Measurements from ENCODE around the gene TM9SF3. TPM values are rescaled to one million over a fixed set of nuclear protein-coding genes. Genes with fewer than 3 reads are reported as not detected.

Gene TM9SF3
- total and polyA plus RNA-seq, 2 of the 4 experiments (the other 2 are of a cell fraction): 33.7 to 61.8 TPM

GRCh38 chr10:96626795-96627194, 40.0 kb upstream of the TM9SF3 start:
- no peak for ATAC-seq (ENCODE audit: low read depth)
- no peak overlapping the region for H4K8ac ChIP-seq (ENCODE audit: low read depth in 2 of 2, low read length in 2 of 2)
- no peak overlapping the region for H2BK120ac ChIP-seq (ENCODE audit: low read depth, low read length)
- 61% methylated on average over 3 of the region's 5 CpGs; no CpG with 5 or more reads in 1 of the 2 experiments for WGBS, 2 experiments (ENCODE audit: extremely low coverage in 2 of 2, insufficient read length in 1 of 2)
- no peak overlapping the region for H3K4me2 ChIP-seq (ENCODE audit: low read depth, low read length)
- DNase-seq: no peak
- TF ChIP-seq USF2 (IDR thresholded peaks at IDR 0.05; ENCODE audit: low read depth, low read length) (no peak), SMC3 (IDR thresholded peaks at IDR 0.05; ENCODE audit: low read depth, low read length) (no peak), ELK1 (IDR thresholded peaks at IDR 0.05; ENCODE audit: borderline replicate concordance, low read depth, low read length) (no peak), RCOR1 (IDR thresholded peaks at IDR 0.05; ENCODE audit: insufficient replicate concordance, low read length) (no peak), MAZ (IDR thresholded peaks at IDR 0.05; ENCODE audit: borderline replicate concordance, low read depth, low read length) (no peak), RFX5 (IDR thresholded peaks at IDR 0.05; ENCODE audit: low read depth, low read length) (no peak), CEBPB (IDR thresholded peaks at IDR 0.05; ENCODE audit: low read depth, low read length) (no peak), BHLHE40 (IDR thresholded peaks at IDR 0.05; ENCODE audit: low read depth, low read length) (no peak), MXI1 (IDR thresholded peaks at IDR 0.05; ENCODE audit: borderline replicate concordance, low read depth, low read length) (no peak), FOS (IDR thresholded peaks at IDR 0.05; ENCODE audit: low read depth, low read length) (no peak)
- TF ChIP-seq, protein P1, sequence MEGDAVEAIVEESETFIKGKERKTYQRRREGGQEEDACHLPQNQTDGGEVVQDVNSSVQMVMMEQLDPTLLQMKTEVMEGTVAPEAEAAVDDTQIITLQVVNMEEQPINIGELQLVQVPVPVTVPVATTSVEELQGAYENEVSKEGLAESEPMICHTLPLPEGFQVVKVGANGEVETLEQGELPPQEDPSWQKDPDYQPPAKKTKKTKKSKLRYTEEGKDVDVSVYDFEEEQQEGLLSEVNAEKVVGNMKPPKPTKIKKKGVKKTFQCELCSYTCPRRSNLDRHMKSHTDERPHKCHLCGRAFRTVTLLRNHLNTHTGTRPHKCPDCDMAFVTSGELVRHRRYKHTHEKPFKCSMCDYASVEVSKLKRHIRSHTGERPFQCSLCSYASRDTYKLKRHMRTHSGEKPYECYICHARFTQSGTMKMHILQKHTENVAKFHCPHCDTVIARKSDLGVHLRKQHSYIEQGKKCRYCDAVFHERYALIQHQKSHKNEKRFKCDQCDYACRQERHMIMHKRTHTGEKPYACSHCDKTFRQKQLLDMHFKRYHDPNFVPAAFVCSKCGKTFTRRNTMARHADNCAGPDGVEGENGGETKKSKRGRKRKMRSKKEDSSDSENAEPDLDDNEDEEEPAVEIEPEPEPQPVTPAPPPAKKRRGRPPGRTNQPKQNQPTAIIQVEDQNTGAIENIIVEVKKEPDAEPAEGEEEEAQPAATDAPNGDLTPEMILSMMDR (conservative IDR thresholded peaks at IDR 0.05; ENCODE audit: low read depth, low read length): no peak
- H3K79me1 ChIP-seq (ENCODE audit: low read depth in 1 of 2, low read length in 2 of 2): no peaks in the 10 kb centered on the region
- H4K5ac ChIP-seq (ENCODE audit: low read depth, low read length): no peak overlapping the region
- BruUV-seq (replicated peaks): no TSS peak
- no peak overlapping the region for H4K91ac ChIP-seq (ENCODE audit: insufficient read depth, low read depth, low read length)
- no peak overlapping the region for H3K9ac ChIP-seq (ENCODE audit: low read depth, low read length)
- no peak overlapping the region for H2BK20ac ChIP-seq (ENCODE audit: low read depth, low read length)
- no peak overlapping the region for H3K4ac ChIP-seq (ENCODE audit: low read depth, low read length)
- H4K20me1 ChIP-seq (ENCODE audit: insufficient read depth, low read length): no peaks in the 10 kb centered on the region
- H3K4me3 ChIP-seq (ENCODE audit: insufficient read depth, low read depth, low read length): no peak overlapping the region
- no peak overlapping the region for H3K56ac ChIP-seq (ENCODE audit: extremely low read depth, insufficient read depth, low read length)
- peaks cover 14% of the 10 kb centered on the region for H3K27me3 ChIP-seq (ENCODE audit: control insufficient read depth, insufficient read depth, low read length)
- H3K9me3 ChIP-seq (ENCODE audit: control insufficient read depth, insufficient read depth, low read length): no peaks in the 10 kb centered on the region
- no peak overlapping the region for H3K14ac ChIP-seq (replicated peaks; ENCODE audit: low read depth, low read length)
- in situ Hi-C loops (cut with MboI; ENCODE audit: low sequenced_read_pairs): no loop called here
- H3K36me3 ChIP-seq (ENCODE audit: control insufficient read depth, insufficient read depth, low read length): no peaks in the 10 kb centered on the region
- dilution Hi-C loops (cut with HindIII; ENCODE audit: low sequenced_read_pairs, unreplicated experiment): no loop called here
- intact Hi-C loops (cut with micrococcal nuclease): no loop called here
- POLR2A ChIA-PET (ENCODE audit: unreplicated experiment): no interaction called here
- no peak overlapping the region for H2BK5ac ChIP-seq (ENCODE audit: low read depth, low read length, poor library complexity, severe bottlenecking)
- H2AK5ac ChIP-seq (ENCODE audit: low read depth, low read length): no peak overlapping the region
- no peak overlapping the region for H3K27ac ChIP-seq (ENCODE audit: insufficient read depth, low read length)
- H2BK15ac ChIP-seq (ENCODE audit: low read depth, low read length): no peak overlapping the region
- no peak overlapping the region for H3K18ac ChIP-seq (ENCODE audit: low read depth, low read length)
- no peaks in the 10 kb centered on the region for H3K4me1 ChIP-seq (ENCODE audit: control insufficient read depth, insufficient read depth, low read length)
- no peak overlapping the region for H2AK9ac ChIP-seq (replicated peaks; ENCODE audit: low read depth, low read length, poor library complexity)
- no peaks in the 10 kb centered on the region for H3K9me1 ChIP-seq (ENCODE audit: insufficient read depth, low read length)
- peak overlapping the region; percentile 66 for H2AFZ ChIP-seq (replicated peaks; ENCODE audit: low read length, poor library complexity)
- H3K23ac ChIP-seq (ENCODE audit: low read depth, low read length): no peak overlapping the region
- CTCF ChIA-PET: interaction anchor here (0.7 kb wide), 1 partner anchor 103 kb away, joined by 4 read pairs; no protein-coding TSS in a partner anchor
